ENCODE data around the gene GLP2R. TPM values are rescaled to one million over a fixed set of nuclear protein-coding genes. Genes with fewer than 3 reads are reported as not detected.

The GLP2R gene
- total RNA-seq, 1 donor from 2014 or later, result not detected

GRCh38 chr17:9941305-9941704, 115.6 kb downstream of the GLP2R start:
- DNase-seq (ENCODE audit: low read depth, low spot score), result no peak
- H3K9me3 Mint-ChIP-seq, result no peaks in the 10 kb centered on the region
- no peak overlapping the region for H3K4me3 Mint-ChIP-seq

More at GRCh38 chr17:9941305-9941704, 115.6 kb downstream of the GLP2R start:
- Mint-ChIP-seq H3K36me3 (ENCODE audit: low read depth) (peaks cover 16% of the 10 kb centered on the region), H3K27me3 (ENCODE audit: low read depth) (no peaks in the 10 kb centered on the region), H3K27ac (ENCODE audit: unreplicated experiment) (no peak overlapping the region), H3K4me1 (no peaks in the 10 kb centered on the region)
- no peak for TF ChIP-seq CTCF (conservative IDR thresholded peaks at IDR 0.05)

Other genes starting within 250 kb of the GLP2R start
- not detected in 2 replicates for gene CFAP52, start 249.3 kb upstream of the GLP2R start, total RNA-seq
- 2.0 and 2.7 TPM in 2 replicates for gene USP43, start 180.4 kb upstream of the GLP2R start, total RNA-seq
- not detected in 2 replicates for gene DHRS7C, start 34.3 kb upstream of the GLP2R start, total RNA-seq
- gene GSG1L2, start 3.8 kb upstream of the GLP2R start, total RNA-seq, result not detected in 2 replicates
- 0.09 and 0.35 TPM in 2 replicates for gene RCVRN, start 79.3 kb downstream of the GLP2R start, total RNA-seq